ENCODE data around the gene PRKCG. TPM values are rescaled to one million over a fixed set of nuclear protein-coding genes. Genes with fewer than 3 reads are reported as not detected.
A peak's percentile ranks its signal among the peaks of the same experiment; 100 is the strongest.

The PRKCG gene
- total RNA-seq, 6 donors from 2014 or later = 0.17 to 1.0 (median 0.39) TPM; not detected in 3

GRCh38 chr19:53880711-53881481 is 1.1 kb upstream of the PRKCG start:
- TF ChIP-seq POLR2A (IDR thresholded peaks at IDR 0.05) (no peak), EP300 (IDR thresholded peaks at IDR 0.05) (no peak), POLR2AphosphoS5 (IDR thresholded peaks at IDR 0.05) (no peak)
- TF ChIP-seq, protein P1, sequence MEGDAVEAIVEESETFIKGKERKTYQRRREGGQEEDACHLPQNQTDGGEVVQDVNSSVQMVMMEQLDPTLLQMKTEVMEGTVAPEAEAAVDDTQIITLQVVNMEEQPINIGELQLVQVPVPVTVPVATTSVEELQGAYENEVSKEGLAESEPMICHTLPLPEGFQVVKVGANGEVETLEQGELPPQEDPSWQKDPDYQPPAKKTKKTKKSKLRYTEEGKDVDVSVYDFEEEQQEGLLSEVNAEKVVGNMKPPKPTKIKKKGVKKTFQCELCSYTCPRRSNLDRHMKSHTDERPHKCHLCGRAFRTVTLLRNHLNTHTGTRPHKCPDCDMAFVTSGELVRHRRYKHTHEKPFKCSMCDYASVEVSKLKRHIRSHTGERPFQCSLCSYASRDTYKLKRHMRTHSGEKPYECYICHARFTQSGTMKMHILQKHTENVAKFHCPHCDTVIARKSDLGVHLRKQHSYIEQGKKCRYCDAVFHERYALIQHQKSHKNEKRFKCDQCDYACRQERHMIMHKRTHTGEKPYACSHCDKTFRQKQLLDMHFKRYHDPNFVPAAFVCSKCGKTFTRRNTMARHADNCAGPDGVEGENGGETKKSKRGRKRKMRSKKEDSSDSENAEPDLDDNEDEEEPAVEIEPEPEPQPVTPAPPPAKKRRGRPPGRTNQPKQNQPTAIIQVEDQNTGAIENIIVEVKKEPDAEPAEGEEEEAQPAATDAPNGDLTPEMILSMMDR (IDR thresholded peaks at IDR 0.05) = no peak
- peaks cover 0 to 8% (median 1%) of the 10 kb centered on the region in 4 donors for H3K36me3 ChIP-seq
- no peak overlapping the region for H3K27ac ChIP-seq
- no peak overlapping the region for H3K4me3 ChIP-seq
- H3K27me3 ChIP-seq = peaks cover 0 to 28% (median 23%) of the 10 kb centered on the region in 4 donors
- no peaks in the 10 kb centered on the region for H3K9me3 ChIP-seq
- ATAC-seq (ENCODE audit: low FRiP score in 2 of 2) (no peak), DNase-seq (no peak)
- peaks cover 22 to 28% (median 26%) of the 10 kb centered on the region in 4 donors for H3K4me1 ChIP-seq
- WGBS, 2 donors = 30 to 32% methylated on average over 6 of the region's 6 CpGs

- Histone ChIP-seq H3K9me3 (no peaks in the 10 kb centered on the region), H3K36me3 (no peaks in the 10 kb centered on the region), H3K27me3 (peaks cover 0 to 28% (median 23%) of the 10 kb centered on the region in 4 donors), H3K27ac (no peak overlapping the region), H3K4me3 (peak overlapping the region in 3 of 4 donors; percentile 17 to 43 (median 33)), H3K4me1 (peaks cover 22 to 28% (median 26%) of the 10 kb centered on the region in 4 donors)
- DNase-seq (no peak), ATAC-seq (ENCODE audit: low FRiP score in 2 of 2) (no peak)
- 4 to 8% methylated on average over 17 to 18 of the region's 18 CpGs for WGBS, 2 donors
- TF ChIP-seq POLR2AphosphoS5 (IDR thresholded peaks at IDR 0.05) (no peak), POLR2A (IDR thresholded peaks at IDR 0.05) (no peak), EP300 (IDR thresholded peaks at IDR 0.05) (no peak)
- TF ChIP-seq, protein P1 (IDR thresholded peaks at IDR 0.05) = no peak
Observed at GRCh38 chr19:53882391-53883050, 524 bp downstream of the PRKCG start.

- peaks cover 0 to 28% (median 23%) of the 10 kb centered on the region in 4 donors for H3K27me3 ChIP-seq
- H3K9me3 ChIP-seq = no peaks in the 10 kb centered on the region
- 0 to 3% methylated on average over 6 to 10 of the region's 19 CpGs for WGBS, 2 donors
- H3K36me3 ChIP-seq = no peaks in the 10 kb centered on the region
- no peak overlapping the region for H3K27ac ChIP-seq
- ATAC-seq (ENCODE audit: low FRiP score in 2 of 2) (no peak), DNase-seq (peak in 1 of 2 donors; percentile 80)
- no peak overlapping the region for H3K4me3 ChIP-seq
- H3K4me1 ChIP-seq = peaks cover 22 to 28% (median 26%) of the 10 kb centered on the region in 4 donors
- TF ChIP-seq POLR2A (IDR thresholded peaks at IDR 0.05) (no peak), POLR2AphosphoS5 (IDR thresholded peaks at IDR 0.05) (no peak), EP300 (IDR thresholded peaks at IDR 0.05) (no peak)
- TF ChIP-seq, protein P1 (IDR thresholded peaks at IDR 0.05) = no peak
Observed at GRCh38 chr19:53883231-53883661, 1.2 kb downstream of the PRKCG start.

- WGBS, 2 donors = 20 to 34% methylated on average over 8 to 11 of the region's 11 CpGs
- no peak for TF ChIP-seq EP300 (IDR thresholded peaks at IDR 0.05)
- TF ChIP-seq, protein P1 (IDR thresholded peaks at IDR 0.05) = no peak
- no peak for TF ChIP-seq POLR2A (IDR thresholded peaks at IDR 0.05)
- no peak for TF ChIP-seq POLR2AphosphoS5 (IDR thresholded peaks at IDR 0.05)
- Histone ChIP-seq H3K27me3 (peaks cover 0 to 28% (median 23%) of the 10 kb centered on the region in 4 donors), H3K36me3 (no peaks in the 10 kb centered on the region), H3K4me3 (no peak overlapping the region), H3K4me1 (peaks cover 20 to 26% (median 25%) of the 10 kb centered on the region in 4 donors), H3K9me3 (no peaks in the 10 kb centered on the region), H3K27ac (no peak overlapping the region)
- DNase-seq (no peak), ATAC-seq (ENCODE audit: low FRiP score in 2 of 2) (no peak)
Observed at GRCh38 chr19:53883741-53884140, 1.7 kb downstream of the PRKCG start.
